ENCODE measurements around the gene ZNF446.

DNA sequence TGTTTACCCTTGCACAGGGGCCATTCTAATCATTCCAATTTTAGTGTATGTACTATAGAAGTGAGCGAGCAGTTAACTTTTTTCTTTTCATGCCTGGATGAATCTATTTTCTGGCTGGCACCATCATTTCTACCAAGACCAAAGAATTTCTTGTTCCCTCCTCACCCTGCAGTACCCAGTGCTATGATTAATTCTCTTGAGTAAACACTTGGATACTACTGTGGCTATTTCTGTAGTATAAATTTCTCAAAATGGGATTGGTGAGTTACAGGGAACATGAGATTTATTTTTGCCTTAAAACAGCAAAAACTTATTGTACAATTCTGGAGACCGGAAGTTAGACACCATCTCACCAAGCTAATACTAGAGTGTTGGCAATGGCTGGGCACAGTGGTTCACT, 7.6 kb downstream of the ZNF446 start:
- no peak for TF ChIP-seq CTCF (IDR thresholded peaks at IDR 0.05; ENCODE audit: low read depth, low read length)
- TF ChIP-seq EZH2phosphoT487 (IDR thresholded peaks at IDR 0.05; ENCODE audit: low read depth) = no peak
